Endothelial cell of umbilical vein (primary cell): ENCODE measurements around the gene TRAPPC3.

ENCODE experiments used
- CTCF ChIP-seq, 2 donors: IDR thresholded peaks; 1 replicate in 1 of 2; 2 replicates in 1 of 2; pipeline ENCODE4 v1.5.1; 2011; ENCODE audit warnings: low read length in 2 of 2, mild to moderate bottlenecking in 2 of 2, moderate library complexity in 2 of 2, control low read depth in 1 of 2, inconsistent platforms in 1 of 2, low read depth in 1 of 2; ENCODE audit not compliant: insufficient read depth in 1 of 2; ENCODE audit errors: extremely low read depth in 1 of 2
- EZH2 ChIP-seq: IDR thresholded peaks from 2 replicates; pipeline ENCODE4 v1.6.1; 2012; ENCODE audit warnings: borderline replicate concordance, low read depth, mild to moderate bottlenecking, moderate library complexity, low read length, inconsistent platforms; ENCODE audit not compliant: severe bottlenecking
- FOS ChIP-seq: IDR thresholded peaks from 2 replicates; pipeline ENCODE4 v1.6.1; 2011; ENCODE audit warnings: mild to moderate bottlenecking, low read length, moderate library complexity, borderline replicate concordance; ENCODE audit not compliant: insufficient read depth
- JUN ChIP-seq: IDR thresholded peaks from 2 replicates; pipeline ENCODE4 v1.6.1; 2011; ENCODE audit warnings: borderline replicate concordance, low read depth; ENCODE audit not compliant: insufficient read length, insufficient read depth
- MYC ChIP-seq: IDR thresholded peaks from one replicate; pipeline ENCODE4 v1.6.1; 2011; ENCODE audit warnings: mild to moderate bottlenecking, low read depth, low read length
- POLR2A ChIP-seq: IDR thresholded peaks from 2 replicates; pipeline ENCODE4 v1.6.1; 2012; ENCODE audit warnings: low read depth, mild to moderate bottlenecking, control low read depth, low read length
- POLR2AphosphoS5 ChIP-seq: IDR thresholded peaks from 2 replicates; pipeline ENCODE4 v1.6.1; 2012; ENCODE audit warnings: low read depth, mild to moderate bottlenecking, control low read depth, low read length, moderate library complexity; ENCODE audit not compliant: insufficient read depth
- TF ChIP-seq, protein P1 (sequence below): IDR thresholded peaks from 2 replicates; pipeline ENCODE4 v1.6.1; 2011; ENCODE audit not compliant: insufficient read depth, insufficient read length

GRCh38 chr1:36156329-36157114, 7.2 kb upstream of the TRAPPC3 start:
- TF ChIP-seq CTCF (IDR thresholded peaks at IDR 0.05; ENCODE audit: extremely low read depth in 1 of 2, insufficient read depth in 1 of 2, low read depth in 1 of 2, low read length in 2 of 2), result no peak
- peak; percentile 43 for TF ChIP-seq POLR2A
- TF ChIP-seq, protein P1, sequence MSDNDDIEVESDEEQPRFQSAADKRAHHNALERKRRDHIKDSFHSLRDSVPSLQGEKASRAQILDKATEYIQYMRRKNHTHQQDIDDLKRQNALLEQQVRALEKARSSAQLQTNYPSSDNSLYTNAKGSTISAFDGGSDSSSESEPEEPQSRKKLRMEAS, result no peak
- TF ChIP-seq POLR2AphosphoS5, result peak; percentile 16
- no peak for TF ChIP-seq JUN
- TF ChIP-seq EZH2, result no peak
- no peak for TF ChIP-seq FOS
- no peak for TF ChIP-seq MYC
